ENCODE measurements around the gene LRRTM4. TPM values are rescaled to one million over a fixed set of nuclear protein-coding genes. Genes with fewer than 3 reads are reported as not detected.

The LRRTM4 gene
- total RNA-seq, 2 donors from 2014 or later = 0.81 to 1.2 TPM

DNA sequence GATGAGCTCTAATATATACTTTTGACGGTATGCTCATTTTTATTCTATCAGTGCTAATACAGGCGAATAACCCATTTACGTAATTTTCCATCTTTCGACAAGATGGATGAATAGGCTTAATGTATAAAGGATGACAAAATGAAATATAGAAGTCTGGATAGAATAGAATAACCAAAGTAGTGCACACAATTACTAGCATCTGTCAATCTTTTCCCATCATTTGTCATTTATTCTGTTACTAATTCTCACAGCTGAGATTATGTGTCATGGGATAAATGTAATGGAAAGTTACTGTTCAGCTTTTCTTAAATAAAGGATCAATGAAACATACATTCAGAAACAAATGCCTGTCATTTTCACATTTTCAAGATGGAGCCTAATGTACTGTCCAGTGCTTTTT is 548.6 kb downstream of the LRRTM4 start:
- intact Hi-C loops (cut with DNase I) = no loop called here
- no peak for DNase-seq (ENCODE audit: low spot score)

GRCh38 chr2:76965772-76966171 is 556.4 kb downstream of the LRRTM4 start:
- intact Hi-C loops (cut with DNase I) = no loop called here
- no peak for DNase-seq (ENCODE audit: low spot score)

GRCh38 chr2:76958749-76959148 is 563.4 kb downstream of the LRRTM4 start:
- DNase-seq (ENCODE audit: low spot score) = no peak
- intact Hi-C loops (cut with DNase I) = no loop called here

DNA sequence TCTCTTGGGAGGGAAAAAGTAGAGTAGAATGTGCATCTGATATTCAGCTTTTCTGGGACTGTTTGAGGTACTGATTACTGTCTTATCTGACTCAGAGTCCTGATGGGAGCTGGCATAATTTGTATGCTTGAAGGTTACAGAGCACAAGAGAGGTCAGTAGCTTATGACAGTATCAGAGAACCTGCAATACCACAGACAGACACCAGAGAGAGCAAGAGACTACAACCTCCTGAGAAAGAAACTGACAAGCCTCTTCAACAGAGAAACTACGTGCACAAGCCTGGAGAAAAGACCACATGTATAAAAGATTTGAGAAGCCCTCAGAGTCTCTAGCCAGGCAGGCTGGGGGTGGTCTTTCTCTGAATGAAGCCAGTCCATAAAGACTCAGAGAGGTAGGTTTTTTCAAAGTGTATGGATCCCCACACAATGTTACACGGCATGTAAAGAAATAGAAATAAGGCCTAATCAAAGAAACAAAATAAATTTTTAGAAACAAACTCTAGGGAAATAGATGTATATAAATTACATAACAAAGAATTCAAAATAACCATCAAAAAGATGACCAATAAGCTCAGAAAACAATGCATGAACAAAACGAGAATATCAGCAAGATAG is 568.3 kb downstream of the LRRTM4 start:
- no peak for DNase-seq (ENCODE audit: low spot score)
- intact Hi-C loops (cut with DNase I) = no loop called here

DNA sequence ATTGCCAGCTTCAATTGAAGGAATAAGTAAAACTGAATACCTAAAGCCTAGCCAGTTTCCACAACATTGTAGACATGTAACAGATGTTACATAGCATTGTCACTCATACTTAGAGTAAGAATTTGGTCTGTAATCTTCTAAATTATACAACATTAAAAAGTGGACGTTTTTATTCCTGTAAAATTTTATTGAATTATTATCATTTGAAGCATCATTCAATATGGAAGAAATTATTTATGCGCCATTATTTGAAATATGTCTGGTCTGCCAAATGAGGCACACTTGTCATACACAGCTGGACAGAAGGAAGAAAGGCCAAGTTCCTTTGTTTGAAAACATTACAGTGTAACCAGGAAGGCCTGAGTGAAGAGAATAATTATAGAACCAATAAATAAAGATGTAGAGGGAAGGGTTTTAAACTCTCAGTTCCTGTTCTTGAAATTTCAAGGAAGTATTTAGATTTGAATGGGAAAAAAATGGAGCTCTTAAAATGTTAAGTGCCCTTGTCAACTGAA is 575.5 kb downstream of the LRRTM4 start:
- no peak for DNase-seq (ENCODE audit: low spot score)
- intact Hi-C loops (cut with DNase I) = no loop called here

DNA sequence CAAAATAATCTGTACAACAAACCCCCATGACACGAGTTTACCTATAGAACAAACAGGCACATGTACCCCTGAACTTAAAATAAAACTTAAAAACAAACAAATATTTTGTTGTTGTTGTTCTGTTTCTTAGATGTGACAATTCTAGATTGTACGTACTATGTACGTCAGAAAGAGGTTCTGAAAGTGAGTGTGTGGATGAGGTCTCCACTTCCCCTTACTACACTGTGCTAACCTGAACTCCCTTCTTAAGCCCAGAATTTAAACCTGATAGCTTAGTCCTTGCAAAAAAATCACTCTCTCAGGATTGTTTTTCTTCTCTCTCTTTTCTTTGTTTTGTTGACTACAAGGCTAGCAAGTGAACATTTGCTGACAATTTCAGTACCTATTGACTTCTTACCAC is 581.6 kb downstream of the LRRTM4 start:
- no peak for DNase-seq (ENCODE audit: low spot score)
- intact Hi-C loops (cut with DNase I) = loop anchor here in 1 of 2 donors (5.0 kb wide), 1 partner anchor 1208 kb away; no protein-coding TSS in a partner anchor

- DNase-seq (ENCODE audit: low spot score) = no peak
- intact Hi-C loops (cut with DNase I) = no loop called here
Observed at GRCh38 chr2:76938153-76938552, 584.0 kb downstream of the LRRTM4 start.

DNA sequence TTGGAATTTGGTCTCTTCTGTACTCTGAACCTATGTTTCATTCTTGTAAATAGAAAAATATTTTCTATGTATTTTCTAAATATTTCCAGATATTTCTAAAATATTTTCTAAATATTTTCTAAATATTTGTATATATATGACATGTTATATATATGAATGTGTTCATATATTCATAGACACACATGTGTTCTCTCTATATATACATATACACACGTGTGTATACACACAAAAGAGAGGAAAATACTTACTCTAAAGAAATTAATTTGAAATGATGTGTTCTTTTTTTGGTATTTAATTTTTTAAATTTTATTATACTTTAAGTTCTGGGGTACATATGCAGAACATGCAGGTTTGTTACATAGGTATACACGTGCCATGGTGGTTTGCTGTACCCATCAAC is 589.6 kb downstream of the LRRTM4 start:
- intact Hi-C loops (cut with DNase I) = no loop called here
- DNase-seq (ENCODE audit: low spot score) = no peak

DNA sequence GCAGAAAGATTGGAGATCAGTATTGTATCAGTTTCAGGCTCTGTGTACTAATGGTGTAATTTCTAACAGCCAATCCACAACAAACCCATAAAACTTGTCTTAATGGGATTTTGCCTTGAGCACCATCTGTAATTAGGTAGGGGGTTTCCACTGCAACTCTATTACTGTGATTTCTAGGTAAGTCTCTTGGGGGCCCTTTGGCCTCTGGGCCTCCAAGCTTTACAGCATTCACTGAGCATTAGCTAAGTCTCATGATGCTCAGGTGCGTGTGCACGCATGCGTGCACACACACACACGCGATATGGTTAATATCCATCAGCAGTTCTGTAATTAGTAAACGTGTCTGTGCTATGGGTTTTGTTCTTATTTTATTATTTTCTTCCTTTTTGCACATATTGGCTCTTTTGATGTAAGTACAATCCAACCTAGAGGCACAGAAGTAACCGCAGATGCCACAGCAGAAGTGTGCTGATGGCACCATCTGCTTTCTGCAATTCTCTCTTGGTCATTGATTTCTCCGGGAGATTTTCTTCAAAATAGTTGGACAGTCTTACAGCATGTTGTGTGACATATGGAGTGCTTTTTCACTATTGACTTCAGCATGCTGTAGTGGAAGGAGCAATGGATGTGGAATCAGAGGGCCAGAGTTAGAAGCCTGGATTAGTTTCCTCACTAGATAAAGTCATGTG is 592.0 kb downstream of the LRRTM4 start:
- no peak for DNase-seq (ENCODE audit: low spot score)
- intact Hi-C loops (cut with DNase I) = no loop called here

- DNase-seq (ENCODE audit: low spot score) = no peak
- intact Hi-C loops (cut with DNase I) = no loop called here
Observed at GRCh38 chr2:76928026-76928425, 594.1 kb downstream of the LRRTM4 start.

DNA sequence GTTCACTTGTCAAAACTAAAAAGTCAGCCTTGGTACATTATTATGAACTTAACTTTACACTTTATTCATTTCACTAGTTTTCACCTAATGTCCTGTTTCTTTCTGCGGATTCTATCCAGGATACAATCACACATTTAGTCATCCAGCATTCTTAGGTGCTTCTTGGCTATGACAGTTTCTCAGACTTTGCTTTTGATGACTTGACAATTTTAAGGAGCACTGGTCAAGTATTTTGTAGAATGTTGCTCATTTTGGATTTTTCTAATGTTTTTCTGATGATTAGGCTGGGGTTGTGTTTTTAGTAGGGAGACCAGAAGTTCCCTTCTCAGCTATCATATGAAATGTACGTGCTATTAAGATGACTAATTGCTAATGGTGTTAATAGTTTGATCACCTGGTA is 601.2 kb downstream of the LRRTM4 start:
- no peak for DNase-seq (ENCODE audit: low spot score)
- intact Hi-C loops (cut with DNase I) = no loop called here

- no peak for DNase-seq (ENCODE audit: low spot score)
- intact Hi-C loops (cut with DNase I) = no loop called here
Observed at GRCh38 chr2:76895469-76895868, 626.7 kb downstream of the LRRTM4 start.

GRCh38 chr2:76870581-76870980 is 651.6 kb downstream of the LRRTM4 start:
- DNase-seq (ENCODE audit: low spot score) = no peak
- intact Hi-C loops (cut with DNase I) = no loop called here

GRCh38 chr2:76870011-76870410 is 652.2 kb downstream of the LRRTM4 start:
- DNase-seq (ENCODE audit: low spot score) = no peak
- intact Hi-C loops (cut with DNase I) = no loop called here

DNA sequence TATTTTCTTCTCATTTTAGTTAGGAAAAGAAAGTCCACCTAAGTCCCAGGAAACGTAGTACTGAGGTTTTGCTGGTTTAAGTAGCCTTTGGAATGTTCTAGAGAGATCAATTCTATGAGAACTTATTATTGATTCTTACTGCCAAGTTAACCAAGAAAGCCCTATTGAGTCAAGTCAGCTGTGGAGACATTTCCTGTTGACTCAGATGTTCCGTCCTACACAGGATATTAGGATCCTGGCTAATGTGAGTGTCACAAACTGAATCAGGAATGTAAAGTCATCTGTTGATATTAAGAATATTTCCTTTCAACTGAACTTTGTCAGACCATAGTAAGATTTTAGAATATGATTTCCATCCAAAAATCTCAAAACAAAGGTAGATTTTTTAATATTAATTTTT is 654.3 kb downstream of the LRRTM4 start:
- intact Hi-C loops (cut with DNase I) = no loop called here
- DNase-seq (ENCODE audit: low spot score) = no peak

- DNase-seq (ENCODE audit: low spot score) = no peak
- intact Hi-C loops (cut with DNase I) = no loop called here
Observed at GRCh38 chr2:76866464-76866863, 655.7 kb downstream of the LRRTM4 start.

DNA sequence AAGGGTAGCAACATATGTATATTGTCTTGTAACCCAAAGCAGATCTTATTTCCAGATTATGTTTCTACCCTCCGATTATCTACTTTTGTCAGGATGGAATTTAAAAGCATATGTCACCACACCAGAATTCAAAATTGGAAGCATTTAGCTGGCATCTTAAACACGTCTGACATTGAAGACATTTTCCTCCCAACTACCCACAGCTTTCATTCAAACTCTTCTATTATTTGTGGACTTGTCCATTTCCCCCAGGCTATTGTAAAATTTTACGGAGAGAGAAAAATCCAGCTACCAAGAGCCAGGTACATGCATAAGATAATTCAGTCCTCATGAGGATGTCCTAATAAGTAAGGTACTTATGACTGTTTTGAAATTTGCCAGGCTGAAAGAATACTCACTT is 659.3 kb downstream of the LRRTM4 start:
- intact Hi-C loops (cut with DNase I) = no loop called here
- DNase-seq (ENCODE audit: low spot score) = no peak

DNA sequence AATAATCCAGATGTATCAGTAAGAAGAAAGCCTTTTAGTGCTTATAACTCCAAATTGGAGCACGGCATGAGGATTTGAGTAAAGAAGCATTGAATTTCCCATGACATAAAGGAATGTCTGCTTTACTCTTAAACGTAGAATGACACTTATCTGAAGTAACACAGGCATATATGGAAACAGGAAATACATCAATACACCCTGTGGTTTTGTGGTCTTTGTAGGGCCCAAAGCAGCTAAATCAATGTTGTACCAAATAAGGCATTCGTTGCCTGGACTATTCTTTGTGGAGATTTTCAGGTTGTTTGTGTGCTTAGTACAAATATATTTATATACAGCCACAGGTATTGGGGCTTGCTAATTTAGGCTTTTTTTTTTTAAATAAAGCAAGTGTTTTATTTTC is 660.5 kb downstream of the LRRTM4 start:
- no peak for DNase-seq (ENCODE audit: low spot score)
- intact Hi-C loops (cut with DNase I) = no loop called here

DNA sequence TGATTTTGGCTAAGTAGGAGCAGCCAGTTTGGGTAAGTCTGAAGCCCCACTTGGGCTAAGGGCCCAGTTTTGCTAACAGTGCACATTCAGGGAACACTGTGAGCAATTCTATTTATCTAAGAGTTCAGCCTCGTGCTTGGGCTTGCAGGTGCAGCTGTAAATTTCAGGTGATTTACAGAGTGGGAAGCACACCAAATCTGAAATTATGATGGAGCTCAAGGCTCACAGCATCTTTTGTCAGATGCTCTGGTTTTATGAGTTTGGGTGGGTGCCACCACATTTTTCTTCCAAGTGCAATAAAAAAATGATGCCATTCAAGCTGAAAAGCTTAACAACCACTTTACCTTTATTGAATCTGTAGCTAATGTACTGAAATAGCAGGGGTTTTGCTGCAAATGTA is 671.2 kb downstream of the LRRTM4 start:
- intact Hi-C loops (cut with DNase I) = no loop called here
- no peak for DNase-seq (ENCODE audit: low spot score)

DNA sequence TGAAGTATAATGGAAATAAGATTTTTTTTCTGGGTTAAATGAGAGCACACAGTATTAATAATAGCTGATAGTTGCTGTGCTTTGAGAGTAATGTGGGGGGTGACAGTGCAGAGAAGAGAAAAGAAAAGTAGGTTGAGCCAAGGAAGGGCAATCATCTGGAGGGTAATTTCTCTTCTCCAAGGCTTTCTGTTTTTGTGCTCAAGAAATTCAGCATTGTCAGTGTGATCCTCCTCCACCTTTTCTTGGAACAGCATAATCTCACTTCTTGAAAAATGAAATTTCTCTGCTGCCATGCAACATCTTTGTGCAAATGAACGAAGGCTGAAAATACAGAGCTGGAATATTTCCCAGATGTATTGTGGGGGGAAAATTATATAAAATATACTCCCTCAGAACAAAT is 673.1 kb downstream of the LRRTM4 start:
- DNase-seq (ENCODE audit: low spot score) = no peak
- intact Hi-C loops (cut with DNase I) = no loop called here

DNA sequence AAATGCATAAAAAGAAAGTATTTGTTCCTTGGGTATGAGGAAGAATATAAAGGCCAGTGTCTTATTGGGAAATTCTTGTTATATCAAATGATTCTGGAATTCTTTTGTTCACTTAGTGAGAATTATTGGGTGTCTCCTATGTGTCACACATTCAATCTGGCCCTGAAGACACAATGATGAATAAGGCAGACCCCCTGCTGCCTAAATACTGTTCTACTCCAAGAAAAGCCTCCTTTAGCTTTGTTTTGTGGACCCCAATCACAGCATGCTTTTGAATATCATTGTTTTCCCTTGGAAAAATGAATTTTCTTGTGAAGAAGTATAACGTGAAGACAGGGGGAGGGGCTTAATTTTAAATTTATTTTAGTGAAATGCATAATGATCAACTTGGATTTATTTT is 682.4 kb downstream of the LRRTM4 start:
- intact Hi-C loops (cut with DNase I) = no loop called here
- no peak for DNase-seq (ENCODE audit: low spot score)

All from posterior vena cava (tissue), 2 donors.